GM19099 (cell line): ENCODE results near the gene VWA3B.

Source experiments
- POLR2A ChIP-seq: IDR thresholded peaks from 3 replicates; pipeline ENCODE4 v1.6.1; 2011; ENCODE audit warnings: low read depth; ENCODE audit not compliant: insufficient read length; ENCODE audit errors: extremely low read depth

The VWA3B gene

DNA sequence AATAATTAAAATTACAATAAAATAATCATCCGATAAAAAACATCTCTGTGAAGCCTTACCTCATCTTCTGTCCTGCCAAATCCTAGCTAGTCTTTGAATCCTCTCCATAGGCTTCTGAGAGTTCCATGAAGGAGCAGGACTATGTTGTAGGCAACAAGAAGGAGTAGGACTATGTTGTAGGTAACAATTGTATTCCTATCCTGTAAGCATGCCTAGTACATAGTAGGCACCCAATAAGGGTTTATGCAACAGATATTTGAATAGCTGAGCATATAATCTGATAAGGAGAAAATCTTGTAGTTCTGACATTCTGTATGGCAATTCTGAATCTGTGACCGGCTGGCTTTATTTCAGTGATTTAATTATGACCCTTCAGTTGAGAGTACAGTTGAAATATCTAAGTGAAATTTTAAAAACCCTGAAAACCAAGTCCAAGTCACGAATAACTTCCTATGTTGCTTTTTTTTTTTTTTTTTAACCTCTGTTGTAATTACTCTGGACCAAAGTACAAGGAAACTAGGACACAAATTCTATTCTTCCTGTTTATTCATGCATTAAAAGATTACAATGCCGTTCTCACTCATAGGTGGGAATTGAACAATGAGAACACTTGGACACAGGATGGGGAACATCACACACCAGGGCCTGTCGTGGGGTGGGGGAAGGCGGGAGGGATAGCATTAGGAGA is 27.8 kb downstream of the VWA3B start:
- no peak for TF ChIP-seq POLR2A

DNA sequence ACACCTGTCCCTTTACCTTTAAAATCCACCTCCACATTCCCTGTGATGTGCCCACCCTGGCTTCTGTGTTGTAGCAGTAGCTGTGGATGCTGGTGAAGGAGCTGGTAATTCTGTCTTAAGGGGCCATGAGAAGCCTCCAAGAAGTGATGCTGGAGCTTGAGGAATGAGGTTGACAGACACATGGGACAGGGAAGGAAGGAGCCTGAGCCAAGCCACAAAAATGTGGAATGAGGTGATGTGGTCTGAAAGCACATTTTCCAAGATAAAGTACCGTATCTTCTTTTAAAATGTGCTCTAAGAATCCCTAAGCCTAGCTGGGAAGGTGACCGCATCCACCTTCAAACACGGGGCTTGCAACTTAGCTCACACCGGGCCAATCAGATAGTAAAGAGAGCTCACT is 31.2 kb downstream of the VWA3B start:
- no peak for TF ChIP-seq POLR2A

DNA sequence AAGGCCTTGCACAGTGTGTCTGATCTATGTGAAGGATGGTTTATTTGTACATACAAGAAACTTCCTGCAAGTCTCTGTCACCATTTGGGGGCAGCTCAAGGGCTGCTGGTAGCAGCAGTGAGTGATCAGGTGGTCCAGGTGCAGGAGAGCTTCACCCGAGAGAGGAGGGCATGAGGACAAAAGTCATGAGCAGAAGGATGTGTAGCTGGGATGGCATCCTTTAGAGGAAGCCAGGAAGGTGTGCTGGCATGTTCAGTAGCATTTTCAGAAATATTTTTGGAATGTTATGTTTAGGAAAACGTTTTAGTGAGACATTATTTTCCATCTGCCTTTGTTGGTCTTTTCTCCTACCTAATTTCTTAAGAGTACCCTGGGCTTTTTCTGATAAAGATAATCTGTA is 31.9 kb downstream of the VWA3B start:
- TF ChIP-seq POLR2A = no peak

DNA sequence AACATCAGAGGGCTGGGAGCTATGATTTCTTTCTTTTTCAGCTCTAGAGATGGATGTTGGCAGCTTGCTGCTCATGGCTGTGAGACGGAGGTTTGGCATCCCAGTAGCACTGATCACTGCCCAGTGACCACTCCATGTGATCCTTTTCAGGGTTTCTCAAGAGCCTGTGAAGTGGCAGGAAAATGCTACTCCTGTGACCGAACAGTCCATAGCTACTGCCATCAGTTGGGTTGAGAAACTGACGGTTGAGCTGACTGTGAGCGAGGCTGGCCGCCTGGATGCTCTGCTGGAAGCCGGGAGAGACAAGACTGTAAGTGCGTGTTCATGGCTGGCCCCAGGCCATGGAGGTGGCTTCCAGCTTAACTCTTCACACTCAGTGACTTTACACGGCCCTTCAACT is 34.2 kb downstream of the VWA3B start:
- no peak for TF ChIP-seq POLR2A

DNA sequence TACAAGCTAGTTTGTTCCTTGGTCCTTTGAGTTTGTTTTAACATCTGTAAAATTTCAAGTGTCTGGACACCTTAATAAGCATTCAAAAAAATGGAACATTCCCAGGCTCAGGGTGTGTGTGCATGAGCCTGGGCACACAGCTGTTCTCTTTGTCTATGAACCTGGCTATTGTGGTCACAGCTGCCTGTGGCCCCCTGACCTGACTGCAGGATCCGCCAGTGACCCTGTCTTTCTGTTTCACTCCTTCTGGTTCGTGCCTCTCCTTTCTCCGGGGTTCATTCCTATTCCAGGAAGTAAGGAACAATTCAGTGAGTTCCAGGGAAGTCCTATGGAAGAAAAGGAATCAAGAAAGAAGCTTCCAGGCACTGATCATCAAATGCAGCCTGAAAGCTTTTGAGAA is 35.6 kb downstream of the VWA3B start:
- TF ChIP-seq POLR2A = no peak

DNA sequence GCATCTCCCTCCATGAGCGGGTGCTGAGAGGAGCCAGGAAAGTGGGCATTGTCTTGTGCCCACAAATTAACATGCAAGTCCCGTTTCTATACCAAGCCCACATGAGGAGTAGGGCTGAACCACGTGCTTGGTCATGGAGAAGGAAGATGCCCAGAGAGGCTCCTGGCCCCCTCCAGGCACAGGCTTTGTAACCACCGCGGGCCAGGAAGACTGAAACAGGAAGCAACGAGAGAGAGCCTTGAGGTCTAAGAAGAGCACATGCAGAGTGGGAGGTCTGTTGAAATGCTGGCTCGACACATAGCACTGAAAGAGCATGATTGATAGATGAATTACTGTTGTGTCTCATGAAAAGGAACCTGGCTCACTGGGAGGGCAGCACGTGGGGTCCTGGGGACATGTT is 36.3 kb downstream of the VWA3B start:
- TF ChIP-seq POLR2A = no peak

DNA sequence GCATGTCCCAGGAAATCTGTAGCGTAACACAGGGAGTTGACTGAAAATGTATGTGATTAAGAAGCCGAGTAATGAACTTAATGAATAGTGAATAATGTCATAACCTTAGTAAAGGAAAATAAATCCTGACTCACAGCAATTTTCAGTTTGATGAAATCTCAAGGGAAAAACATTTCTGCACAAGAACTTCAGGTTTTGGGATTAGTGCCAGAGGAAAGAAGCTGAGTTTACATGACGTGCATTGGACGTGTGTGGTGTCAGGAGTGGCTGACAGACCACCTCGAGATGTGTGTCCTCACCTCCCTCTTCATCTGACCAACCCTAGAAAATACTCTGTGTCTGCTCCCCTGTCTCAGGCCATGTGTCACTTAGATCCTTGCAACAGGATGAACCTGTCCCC is 39.1 kb downstream of the VWA3B start:
- no peak for TF ChIP-seq POLR2A

DNA sequence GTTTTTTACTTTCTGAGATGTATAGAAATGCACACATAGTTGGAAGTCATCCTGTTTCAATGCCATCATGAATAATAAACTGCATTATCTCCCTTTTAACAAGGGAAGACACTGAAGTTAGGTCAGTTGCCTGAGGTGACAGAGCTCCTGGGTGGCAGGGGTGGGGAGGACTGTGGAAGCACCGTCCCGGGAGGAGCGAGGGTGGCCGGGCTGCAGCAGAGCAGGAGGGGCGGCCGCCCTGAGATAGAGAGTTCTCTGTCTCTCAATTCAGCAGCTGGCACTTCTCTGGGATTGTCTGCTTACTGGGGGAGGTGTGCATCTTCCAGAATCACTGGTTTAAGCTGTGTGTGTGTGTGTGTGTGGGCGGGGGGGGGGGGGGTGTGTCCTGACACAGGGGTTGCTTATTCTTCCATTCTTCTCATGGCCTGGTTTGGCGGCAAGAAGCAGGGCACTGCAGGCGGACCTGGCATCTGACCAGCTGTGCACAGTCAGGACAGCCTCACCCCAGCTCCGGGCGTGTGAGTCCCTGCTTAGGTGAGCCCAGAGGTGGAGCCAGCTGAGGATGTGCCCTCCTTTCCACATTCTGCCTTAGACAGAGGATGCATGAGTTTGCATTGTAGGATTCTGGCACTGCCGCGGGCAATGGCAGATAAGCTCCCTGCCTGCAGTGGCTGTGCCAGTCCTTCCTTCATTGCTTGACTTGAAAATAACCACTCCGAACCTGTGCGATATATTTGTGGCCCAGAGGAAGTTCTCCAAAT is 40.4 kb downstream of the VWA3B start:
- TF ChIP-seq POLR2A = no peak

DNA sequence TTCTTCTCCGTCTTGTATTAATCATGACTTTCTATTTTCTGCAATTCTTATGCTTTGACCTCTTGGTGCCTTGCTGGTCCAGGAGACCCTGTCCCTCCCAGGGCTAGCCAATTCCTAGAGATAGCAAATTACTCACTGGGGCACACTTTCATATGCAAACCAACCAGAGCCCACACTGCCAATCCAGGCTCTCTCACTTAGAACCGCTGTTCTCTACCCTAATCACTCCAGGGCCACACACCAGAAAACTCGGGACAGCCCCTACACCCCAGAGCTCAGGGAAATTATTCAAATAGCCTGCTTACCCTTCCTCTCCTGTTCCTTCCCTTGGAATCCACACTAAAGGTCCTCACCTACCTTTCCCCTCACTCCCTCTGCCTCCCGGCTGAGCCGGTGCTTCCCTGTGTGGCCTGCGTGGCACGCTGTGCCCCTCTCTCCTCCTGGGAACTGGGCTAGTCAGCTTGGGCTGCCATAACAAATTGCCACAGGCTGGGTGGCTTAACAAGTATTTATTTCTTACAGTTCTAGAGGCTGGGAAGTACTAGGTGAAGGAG is 41.7 kb downstream of the VWA3B start:
- TF ChIP-seq POLR2A = no peak

DNA sequence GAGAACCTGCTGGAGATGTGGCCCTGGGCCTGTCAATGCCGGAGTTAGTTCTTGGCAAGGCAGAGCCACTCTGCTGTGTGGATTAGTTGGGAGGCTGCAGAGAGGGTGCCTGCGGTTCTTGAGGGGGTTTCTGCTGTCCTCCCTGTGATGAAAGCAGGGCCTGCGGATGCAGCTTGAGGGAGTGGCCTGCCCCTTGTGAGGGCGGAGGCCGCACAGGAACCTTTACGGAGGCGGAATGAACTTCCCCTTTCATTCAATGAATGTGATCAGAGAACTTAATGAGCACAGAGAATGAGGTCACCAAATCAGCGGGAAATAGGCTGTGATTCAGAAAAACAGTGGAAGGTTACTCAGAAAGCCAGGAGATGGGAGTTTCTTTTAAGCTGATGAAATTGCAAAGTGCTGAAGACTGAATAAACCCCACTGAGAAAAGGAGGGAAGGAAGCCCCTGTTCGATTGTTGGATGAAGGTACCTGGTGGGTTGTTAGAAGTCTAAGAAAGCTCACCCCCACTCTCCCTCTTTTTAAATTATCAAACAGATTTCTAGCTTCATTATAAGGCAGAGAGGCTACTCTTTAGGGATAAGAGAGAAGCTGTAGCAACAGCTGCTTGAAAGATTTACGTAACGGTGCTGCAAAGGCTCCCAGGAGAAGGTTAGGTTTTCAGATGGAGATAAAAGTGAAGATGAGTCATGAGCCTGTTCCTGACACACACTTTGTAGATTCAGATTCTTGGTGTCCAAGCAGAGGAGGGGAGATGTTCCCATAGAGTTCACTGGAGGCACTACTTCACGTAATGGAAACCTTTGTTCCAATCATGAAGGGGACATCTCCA is 47.4 kb downstream of the VWA3B start:
- TF ChIP-seq POLR2A = no peak

DNA sequence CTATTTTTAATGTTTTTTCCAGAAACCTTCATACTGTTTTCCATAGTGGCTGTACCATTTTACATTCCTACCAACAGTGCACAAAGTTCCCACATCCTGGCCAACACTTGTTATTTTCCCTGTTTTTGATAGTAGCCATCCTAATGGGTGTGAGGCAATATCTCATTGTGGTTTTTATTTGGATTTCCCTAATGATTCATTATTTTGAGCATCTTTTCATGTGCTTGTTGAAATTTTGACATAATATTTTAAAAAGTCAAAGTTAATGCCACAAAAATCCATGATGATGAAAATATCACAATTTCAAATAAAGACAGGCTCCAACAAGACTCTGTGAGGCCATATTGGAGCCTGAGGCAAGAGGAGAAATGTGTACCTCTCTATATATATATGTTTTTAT is 50.2 kb downstream of the VWA3B start:
- no peak for TF ChIP-seq POLR2A

DNA sequence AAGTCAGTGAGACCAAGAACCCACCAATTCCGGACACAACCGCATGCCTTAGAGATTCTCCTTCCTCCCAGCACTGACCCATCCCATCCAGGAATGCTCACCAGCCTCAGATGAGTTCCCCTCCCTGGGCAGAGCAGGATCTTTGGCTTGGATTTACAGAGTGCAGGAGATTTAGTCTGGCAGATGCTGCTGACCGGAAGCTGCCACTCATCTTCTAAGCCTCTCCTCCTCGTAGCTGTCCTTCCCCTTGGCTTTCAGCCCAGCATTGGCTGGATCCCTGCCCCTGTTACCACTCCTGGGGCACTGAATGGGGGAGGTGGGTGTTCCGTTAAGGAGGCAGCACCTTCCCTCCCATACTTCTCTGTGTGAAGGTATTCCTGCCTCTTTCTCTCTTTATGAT is 53.2 kb downstream of the VWA3B start:
- no peak for TF ChIP-seq POLR2A

DNA sequence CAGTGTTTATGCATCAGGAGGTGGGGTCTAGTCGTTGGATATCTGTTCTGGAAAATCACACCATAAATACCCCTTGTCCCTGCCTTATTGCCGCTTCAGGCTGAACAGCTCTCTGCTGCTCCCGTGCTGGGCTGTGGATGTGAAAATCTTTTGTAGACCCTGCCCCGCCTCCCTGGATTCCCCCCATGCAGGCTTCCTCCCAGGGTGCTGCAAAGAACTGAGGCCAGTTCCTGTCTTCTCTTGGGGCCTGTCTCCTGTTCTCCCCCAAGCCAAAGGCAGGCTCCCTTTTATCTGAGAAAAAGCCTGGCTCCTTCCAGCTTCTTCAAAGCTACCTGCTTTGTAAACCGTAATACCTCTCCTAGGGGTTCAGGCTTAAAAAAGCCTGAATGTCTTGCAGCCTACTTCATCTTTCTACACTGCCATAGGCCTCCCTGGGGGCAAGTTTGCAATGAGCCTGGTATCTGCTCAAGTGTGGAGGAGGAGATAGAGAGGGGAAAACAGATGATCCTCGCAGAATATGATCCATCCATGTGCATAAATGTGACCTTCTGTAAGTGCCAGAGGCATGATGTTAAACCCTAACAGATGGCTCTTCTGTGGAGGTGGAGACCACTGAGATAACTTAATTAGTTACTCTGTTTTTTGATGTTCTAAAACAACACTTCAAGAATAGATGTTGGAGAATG is 55.3 kb downstream of the VWA3B start:
- no peak for TF ChIP-seq POLR2A

DNA sequence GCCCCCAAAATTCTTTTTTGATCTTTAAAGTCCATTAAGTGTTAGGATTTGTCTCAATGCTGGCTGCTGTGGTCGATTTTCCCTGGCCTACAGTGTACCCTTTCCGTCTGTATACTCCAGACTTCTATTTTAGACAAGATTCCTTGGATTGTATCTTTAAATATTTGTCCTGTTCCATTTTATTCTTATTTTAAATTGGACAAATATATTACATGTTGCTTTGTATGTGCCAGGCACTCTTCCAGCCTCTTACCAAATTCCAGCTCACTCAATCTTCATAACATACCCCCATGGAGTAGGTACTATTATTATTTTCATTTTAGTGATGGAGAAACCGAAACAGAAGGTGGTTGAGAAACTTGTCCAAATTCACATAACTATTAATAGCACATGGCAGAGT is 58.1 kb downstream of the VWA3B start:
- TF ChIP-seq POLR2A = no peak
